K562 (cell line): ENCODE measurements around the gene LBH. TPM values are rescaled to one million over a fixed set of nuclear protein-coding genes. Genes with fewer than 3 reads are reported as not detected.
A peak's percentile ranks its signal among the peaks of the same experiment; 100 is the strongest.

Experiments
- BCL6 ChIP-seq: fragments of 250-450 bp; sonication (Bioruptor Pico); IDR thresholded peaks from 2 replicates; pipeline ENCODE4 v1.4.0; 2020
- BRD9 ChIP-seq: fragments of 450-650 bp; IDR thresholded peaks from 2 replicates; pipeline ENCODE4 v1.6.1; 2018; ENCODE audit warnings: low read depth; ENCODE audit not compliant: partially characterized antibody
- CBX2 ChIP-seq: fragments of 200-600 bp; sonication (generic); IDR thresholded peaks from one replicate; pipeline ENCODE4 v1.6.1; 2012; ENCODE audit warnings: mild to moderate bottlenecking, low read length, inconsistent platforms; ENCODE audit not compliant: insufficient read depth, poor library complexity, severe bottlenecking
- EWSR1 ChIP-seq: fragments of 450-650 bp; IDR thresholded peaks from 2 replicates; pipeline ENCODE4 v1.6.1; 2018; ENCODE audit warnings: borderline replicate concordance, mild to moderate bottlenecking, low read depth, moderate library complexity; ENCODE audit not compliant: partially characterized antibody
- HLTF ChIP-seq: fragments of 450-650 bp; IDR thresholded peaks from 2 replicates; pipeline ENCODE4 v1.6.1; 2016
- MTF1 ChIP-seq: fragments of 250-450 bp; sonication (Bioruptor Pico); IDR thresholded peaks from 2 replicates; pipeline ENCODE4 v1.9.0; 2021; ENCODE audit warnings: moderate library complexity, mild to moderate bottlenecking, inconsistent platforms, borderline replicate concordance
- PRPF4 ChIP-seq: fragments of 200-400 bp; formaldehyde crosslinking; IDR thresholded peaks from one replicate; pipeline ENCODE4 v1.6.1; 2017; ENCODE audit warnings: low read length, low read depth, mild to moderate bottlenecking; ENCODE audit not compliant: insufficient read depth, poor library complexity, severe bottlenecking
- SIN3B ChIP-seq: fragments of 450-650 bp; IDR thresholded peaks from 2 replicates; pipeline ENCODE4 v1.6.1; 2017; ENCODE audit warnings: low read depth, mild to moderate bottlenecking, moderate library complexity
- TBP ChIP-seq: optimal IDR thresholded peaks from 2 replicates; pipeline ENCODE3; 2011; ENCODE audit warnings: low read depth, low read length, improper control_type of control experiment
- ZNF197 ChIP-seq: fragments of 200-800 bp; sonication (Bioruptor generic); IDR thresholded peaks from 2 replicates; pipeline ENCODE4 v1.6.1; 2016; ENCODE audit warnings: low read depth, missing genetic modification characterization, missing compliant biosample characterization
- ZNF212 ChIP-seq: fragments of 450-650 bp; formaldehyde crosslinking; IDR thresholded peaks from 2 replicates; pipeline ENCODE4 v1.4.0; 2020; ENCODE audit warnings: mild to moderate bottlenecking
- ZNF232 ChIP-seq: sonication (generic); formaldehyde crosslinking; IDR thresholded peaks from 2 replicates; pipeline ENCODE4 v1.8.0; 2022; ENCODE audit warnings: mild to moderate bottlenecking, missing genetic modification reagents
- ZNF407 ChIP-seq: fragments of 450-650 bp; IDR thresholded peaks from 2 replicates; pipeline ENCODE4 v1.6.1; 2016; ENCODE audit warnings: low read depth
- polyA plus RNA-seq, 8 experiments: library from polyadenylated mRNA; depleted of rRNA in 4 of 8; stranded (reverse) in 5 of 8; unstranded in 3 of 8; fragments of >200 nt; fragmentation: Nextera tagmentation in 2 of 8; fragmentation: Illumina TruSeq in 1 of 8; extraction: Ambion mirVana in 2 of 8; extraction: Trizol in 1 of 8; gene quantifications; 2 replicates each; pipeline versions ENCODE4 v1.2.1 to v1.2.3, GENCODE V29; 2011 to 2014; ENCODE audit warnings: inconsistent platforms in 1 of 8, missing spikeins in 1 of 8
- total RNA-seq, 7 experiments: library from RNA; depleted of rRNA in 6 of 7; stranded (reverse); fragments of >200 nt in 6 of 7; fragmentation: Illumina TruSeq in 2 of 7; extraction: Trizol in 2 of 7; gene quantifications; 2 replicates each; pipeline versions ENCODE4 v1.2.1 to v1.2.3, GENCODE V29; 2011 to 2021; ENCODE audit warnings: low replicate concordance in 1 of 7

The LBH gene
- total and polyA plus RNA-seq, 9 of the 15 experiments (the other 6 are each of a cell fraction or from before 2014, with no cell fraction given), result 3.1 to 13.4 (median 7.4) TPM

GRCh38 chr2:30252723-30253701 is 21.7 kb downstream of the LBH start (continued):
- TF ChIP-seq ZNF407, result no peak
- no peak for TF ChIP-seq SIN3B
- TF ChIP-seq CBX2, result no peak
- peak; percentile 26 for TF ChIP-seq TBP
- peak; percentile 22 for TF ChIP-seq MTF1 (CRISPR knock-in tag)
- TF ChIP-seq ZNF197, result peak; percentile 57; the same call in 1 of the 2 replicates
- 0 out of 2 replicates have a peak, but pooled peaks have one; percentile 59 for TF ChIP-seq ZNF212 (CRISPR knock-in tag)
- no peak for TF ChIP-seq ZNF232
- no peak for TF ChIP-seq BCL6 (CRISPR knock-in tag)
- no peak for TF ChIP-seq EWSR1
- TF ChIP-seq HLTF, result no peak
- no peak for TF ChIP-seq PRPF4
- peak; percentile 85 for TF ChIP-seq BRD9
